Activated naive CD4-positive, alpha-beta T cell treated with anti-CD3 and anti-CD28 coated beads, Interleukin-2, amount 10 ng/mL, durations not matched to agents 5 hours and 36 hours (primary cell): Measurements from ENCODE around the gene ZNF197. TPM values are rescaled to one million over a fixed set of nuclear protein-coding genes. Genes with fewer than 3 reads are reported as not detected.

Source experiments
- total RNA-seq, 2 experiments: library from RNA; stranded (reverse); gene quantifications; one replicate each; pipeline ENCODE4 v1.2.3, GENCODE V29; 2021

The ZNF197 gene
- 10 to 100 TPM; 14.4 to 14.6 TPM for total RNA-seq

DNA sequence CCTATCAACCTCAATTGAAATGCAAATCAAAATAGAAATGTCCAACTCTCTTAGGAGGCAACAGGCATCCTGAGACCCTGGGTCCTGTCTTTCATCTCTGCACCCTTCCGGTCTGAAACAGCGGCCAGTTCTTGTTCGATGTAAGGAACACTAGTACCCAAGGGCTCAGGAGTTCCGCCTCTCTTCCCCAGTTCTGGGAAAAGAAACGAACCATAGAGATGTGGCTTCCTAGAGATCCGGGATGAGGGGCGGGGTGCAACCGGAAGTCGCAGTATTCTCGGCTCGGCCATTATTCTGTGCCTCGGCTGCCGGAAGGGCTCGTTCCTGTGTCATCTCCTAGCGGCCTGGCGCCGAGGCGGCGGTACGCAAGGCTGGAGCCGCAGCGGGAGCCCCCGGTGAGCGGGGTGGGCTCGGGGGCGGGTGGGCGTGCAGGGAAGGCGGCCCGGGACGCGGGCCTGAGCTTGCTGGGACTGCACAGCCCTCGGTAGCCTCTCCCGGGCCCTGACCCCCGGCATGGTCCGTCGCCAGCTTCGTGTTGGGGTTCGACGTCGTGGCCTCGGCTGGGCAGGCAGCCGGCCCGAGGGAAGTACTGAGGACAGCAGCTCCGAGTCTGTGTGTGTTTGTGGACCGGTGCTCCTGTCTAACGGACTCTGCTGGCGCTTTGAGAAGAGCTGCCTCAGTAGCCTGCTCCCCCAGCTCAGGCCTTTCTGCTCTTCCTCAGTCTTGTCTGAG, at the start of gene ZNF197:
Gene ZNF197, plus strand, starts transcription at position 288 of the 732 bp plus-strand sequence. CDS start 4,119 bp downstream, outside the sequence.

GRCh38 chr3:44584646-44585501, 40.0 kb upstream of the ZNF197 start, which contains the start of gene ZNF660:
Gene ZNF660 (plus strand): TSS chr3:44584964. CDS start chr3:44594194, 9,230 bp downstream.

DNA sequence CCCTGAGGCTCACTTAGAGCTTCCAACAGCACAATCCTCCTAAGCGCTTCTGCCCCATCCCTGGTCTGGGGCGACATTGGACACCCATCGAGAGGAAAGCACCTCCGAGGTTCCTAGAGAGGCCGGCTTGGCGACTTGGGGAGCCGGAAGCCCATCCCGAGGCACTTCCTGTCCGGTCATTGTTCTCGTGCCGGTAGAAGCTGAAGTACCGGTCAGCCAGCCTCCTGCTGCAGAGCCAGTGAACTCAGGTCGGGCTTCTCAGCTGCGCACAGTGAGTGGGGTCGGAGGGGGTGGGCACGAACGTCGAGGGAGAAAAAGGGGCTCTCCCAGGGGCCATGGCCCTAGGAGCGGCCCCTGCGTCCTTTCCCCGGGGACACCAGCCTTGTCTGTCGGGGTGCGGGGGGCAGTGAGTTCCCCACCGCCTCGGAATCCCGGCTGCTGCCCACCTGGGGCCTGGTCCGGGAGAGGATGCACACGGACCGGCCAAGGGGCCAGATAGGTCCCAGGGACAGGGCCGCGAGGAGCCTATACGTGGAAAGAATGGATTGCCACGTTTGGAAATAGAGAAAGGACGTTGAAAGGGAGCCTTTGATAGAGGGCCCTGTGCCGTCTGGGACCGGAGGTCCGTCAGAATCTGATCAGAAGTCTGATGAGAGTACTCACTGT, 23.9 kb downstream of the ZNF197 start, which contains the start of gene ZNF35:
Gene ZNF35, plus strand, starts transcription at position 169 of the 666 bp plus-strand sequence. CDS start 2,336 bp downstream, outside the sequence.

Other genes with a start within 250 kb of the ZNF197 start
- gene ZNF445, start 147.4 kb upstream of the ZNF197 start, total RNA-seq, result 10 to 100 TPM; 21.7 to 24.4 TPM
- 1 to 10 TPM in 1 of 2 experiments, under 1 TPM in 1; 0.77 to 1.3 TPM for gene ZKSCAN7, start 69.8 kb upstream of the ZNF197 start, total RNA-seq
- gene ZNF660, start 40.1 kb upstream of the ZNF197 start, total RNA-seq, result not detected
- 1 to 10 TPM; 1.5 to 1.7 TPM for gene ZNF35, start 23.7 kb downstream of the ZNF197 start, total RNA-seq
- 1 to 10 TPM; 1.1 to 1.3 TPM for gene ZNF502, start 87.6 kb downstream of the ZNF197 start, total RNA-seq
- 1 to 10 TPM; 2.0 to 2.5 TPM for gene ZNF501, start 104.6 kb downstream of the ZNF197 start, total RNA-seq
- gene KIAA1143, start 136.6 kb downstream of the ZNF197 start, total RNA-seq, result 10 to 100 TPM; 43.7 to 55.7 TPM
- gene KIF15, start 136.8 kb downstream of the ZNF197 start, total RNA-seq, result 10 to 100 TPM; 45.9 to 46.1 TPM
- 10 to 100 TPM; 15.4 to 16.3 TPM for gene TMEM42, start 236.9 kb downstream of the ZNF197 start, total RNA-seq
- gene TGM4, start 249.6 kb downstream of the ZNF197 start, total RNA-seq, result not detected